Left renal pelvis (tissue), 4 donors: ENCODE data around the gene FAM25G. TPM values are rescaled to one million over a fixed set of nuclear protein-coding genes. Genes with fewer than 3 reads are reported as not detected.

Experiments
- DNase-seq, 4 donors: peaks; one replicate each; pipeline ENCODE4 v3.0.0-alpha.2; 2013; ENCODE audit warnings: low read depth in 4 of 4, low spot score in 3 of 4
- polyA plus RNA-seq, 4 donors: library from polyadenylated mRNA; unstranded; fragments of 120-200 nt; gene quantifications; one replicate each; pipeline ENCODE4 v1.2.1, GENCODE V29; 2013; ENCODE audit not compliant: insufficient read length in 4 of 4

FAM25G gene
- polyA plus RNA-seq, 4 donors, result not detected

- DNase-seq, result no peak
These were observed 41.5 kb downstream of the FAM25G start for GRCh38 chr10:47449979-47450378.

GRCh38 chr10:47449102-47449978, 42.2 kb downstream of the FAM25G start:
- DNase-seq, result no peak

GRCh38 chr10:47447705-47448104, 43.8 kb downstream of the FAM25G start:
- DNase-seq, result no peak

GRCh38 chr10:47447209-47447608, 44.3 kb downstream of the FAM25G start:
- no peak for DNase-seq

- DNase-seq, result no peak
These were observed 45.8 kb downstream of the FAM25G start for GRCh38 chr10:47445720-47446119.

GRCh38 chr10:47444047-47444446, 47.5 kb downstream of the FAM25G start:
- no peak for DNase-seq

- no peak for DNase-seq
These were observed 48.4 kb downstream of the FAM25G start for GRCh38 chr10:47443145-47443544.

GRCh38 chr10:47442351-47442750, 49.1 kb downstream of the FAM25G start:
- no peak for DNase-seq

GRCh38 chr10:47441938-47442337, 49.6 kb downstream of the FAM25G start:
- no peak for DNase-seq

GRCh38 chr10:47440207-47440606, 51.3 kb downstream of the FAM25G start:
- DNase-seq, result no peak

GRCh38 chr10:47438857-47439474, 52.5 kb downstream of the FAM25G start:
- no peak for DNase-seq

Other genes with a start within 250 kb of the FAM25G start
- gene GDF10, start 191.5 kb downstream of the FAM25G start, polyA plus RNA-seq, result 1 to 10 TPM; 1.1 to 6.1 (median 2.9) TPM
- not detected for gene GDF2, start 169.2 kb downstream of the FAM25G start, polyA plus RNA-seq
- gene RBP3, start 143.3 kb downstream of the FAM25G start, polyA plus RNA-seq, result under 1 TPM; 0.04 to 0.11 (median 0.08) TPM
- 1 to 10 TPM; 1.1 to 5.5 (median 4.4) TPM for gene ZNF488, start 107.4 kb downstream of the FAM25G start, polyA plus RNA-seq
- under 1 TPM; 0.17 to 0.50 (median 0.38) TPM for gene ANXA8, start 7.6 kb downstream of the FAM25G start, polyA plus RNA-seq
- gene AGAP9, start 31.9 kb upstream of the FAM25G start, polyA plus RNA-seq, result 10 to 100 TPM in 2 of 4 donors, 1 to 10 TPM in 2; 4.9 to 14.3 (median 9.5) TPM